HuH-7 (cell line): ENCODE data around the gene HOXA7.
A peak's percentile ranks its signal among the peaks of the same experiment; 100 is the strongest.

Experiments
- DNase-seq: peaks from one replicate; pipeline ENCODE4 v3.0.0; 2011; ENCODE audit warnings: low spot score

The HOXA7 gene

GRCh38 chr7:27159266-27160144, 3.0 kb upstream of the HOXA7 start:
- DNase-seq = no peak

- no peak for DNase-seq
Observed at GRCh38 chr7:27158436-27159265, 2.2 kb upstream of the HOXA7 start.

- DNase-seq = no peak
Observed at GRCh38 chr7:27157702-27158431, 1.4 kb upstream of the HOXA7 start.

- no peak for DNase-seq
Observed at GRCh38 chr7:27156916-27157701, 634 bp upstream of the HOXA7 start.

GRCh38 chr7:27155816-27156507, 513 bp downstream of the HOXA7 start:
- peak; percentile 77 for DNase-seq

GRCh38 chr7:27154901-27155815, 1.3 kb downstream of the HOXA7 start:
- no peak for DNase-seq

- DNase-seq = no peak
Observed at GRCh38 chr7:27154369-27154768, 2.1 kb downstream of the HOXA7 start.

- DNase-seq = no peak
Observed at GRCh38 chr7:27153526-27153925, 2.9 kb downstream of the HOXA7 start.

GRCh38 chr7:27152816-27153442, 3.5 kb downstream of the HOXA7 start:
- DNase-seq = no peak

GRCh38 chr7:27151931-27152815, 4.3 kb downstream of the HOXA7 start, which contains the start of gene HOXA3:
Gene HOXA3 (minus strand): TSS chr7:27152583. CDS start chr7:27110640, 41,943 bp downstream.
- DNase-seq = no peak

- no peak for DNase-seq
Observed at GRCh38 chr7:27151341-27151930, 5.0 kb downstream of the HOXA7 start.

- DNase-seq = peak; percentile 92
Observed at GRCh38 chr7:27150568-27151340, 5.7 kb downstream of the HOXA7 start.

- DNase-seq = no peak
Observed at GRCh38 chr7:27149842-27150567, 6.5 kb downstream of the HOXA7 start.

- DNase-seq = no peak
Observed at GRCh38 chr7:27148756-27149641, 7.5 kb downstream of the HOXA7 start.

- no peak for DNase-seq
Observed at GRCh38 chr7:27148031-27148755, 8.3 kb downstream of the HOXA7 start.
